HEK293 (cell line): ENCODE results near the gene KRTAP9-7.

Experiments
- CTCF ChIA-PET: fragments of 350-600 bp; formaldehyde crosslinking; extraction: SDS; loops from one replicate; lab custom pipeline; 2021; ENCODE audit warnings: antibody characterized with exemption; lab: Yijun Ruan, JAX
- POLR2A ChIA-PET: fragments of 300-600 bp; formaldehyde crosslinking; extraction: SDS; loops from one replicate; lab custom pipeline; 2020; ENCODE audit warnings: antibody characterized with exemption, inconsistent platforms; lab: Yijun Ruan, JAX
- H3K27ac ChIP-seq: fragments of 200-500 bp; sonication (Bioruptor generic); 2 replicates; pipeline ENCODE4 v1.5.1; 2014; ENCODE audit warnings: low read depth, low read length, control low read depth, inconsistent platforms; ENCODE audit errors: extremely low read depth
- H3K36me3 ChIP-seq, 2 experiments: fragments of 200-500 bp in 1 of 2; sonication (Bioruptor generic) in 1 of 2; 1 replicate in 1 of 2; 2 replicates in 1 of 2; pipeline ENCODE4 v1.5.1; 2014 to 2017; ENCODE audit warnings: inconsistent platforms in 2 of 2, low read length in 2 of 2; ENCODE audit not compliant: control insufficient read depth in 2 of 2, insufficient read depth in 1 of 2
- H3K4me1 ChIP-seq: fragments of 200-500 bp; sonication (Bioruptor generic); 2 replicates; pipeline ENCODE4 v1.5.1; 2014; ENCODE audit warnings: mild to moderate bottlenecking, low read length, inconsistent platforms; ENCODE audit not compliant: control insufficient read depth, insufficient read depth
- H3K4me3 ChIP-seq: 2 replicates; pipeline ENCODE4 v1.5.1; 2011; ENCODE audit warnings: low read depth, mild to moderate bottlenecking, control low read depth, low read length, moderate library complexity
- H3K9me3 ChIP-seq: fragments of 200-500 bp; sonication (Bioruptor generic); 2 replicates; pipeline ENCODE4 v1.5.1; 2014; ENCODE audit warnings: low read depth, low read length, inconsistent platforms; ENCODE audit not compliant: control insufficient read depth, insufficient read depth
- KLF7 ChIP-seq: fragments of 450-650 bp; formaldehyde crosslinking; IDR thresholded peaks from 2 replicates; pipeline ENCODE4 v1.5.1; 2016; ENCODE audit warnings: missing biosample characterization, missing genetic modification characterization, borderline replicate concordance
- ZBTB20 ChIP-seq: fragments of 450-650 bp; formaldehyde crosslinking; IDR thresholded peaks from 2 replicates; pipeline ENCODE4 v1.5.1; 2016; ENCODE audit warnings: missing biosample characterization, missing genetic modification characterization
- ZBTB21 ChIP-seq: fragments of 450-650 bp; formaldehyde crosslinking; IDR thresholded peaks from 2 replicates; pipeline ENCODE4 v1.5.1; 2017; ENCODE audit warnings: missing biosample characterization, missing genetic modification characterization
- ZBTB48 ChIP-seq: fragments of 450-650 bp; formaldehyde crosslinking; IDR thresholded peaks from 2 replicates; pipeline ENCODE4 v1.5.1; 2016; ENCODE audit warnings: missing biosample characterization, missing genetic modification characterization
- ZNF266 ChIP-seq: fragments of 450-650 bp; formaldehyde crosslinking; IDR thresholded peaks from 2 replicates; pipeline ENCODE4 v1.5.1; 2016; ENCODE audit warnings: missing biosample characterization, missing genetic modification characterization, low read depth
- ZNF37A ChIP-seq: fragments of 450-650 bp; IDR thresholded peaks from 2 replicates; pipeline ENCODE4 v1.5.1; 2018; ENCODE audit warnings: missing biosample characterization, missing genetic modification characterization
- ZNF530 ChIP-seq: fragments of 450-650 bp; formaldehyde crosslinking; IDR thresholded peaks from 2 replicates; pipeline ENCODE4 v1.5.1; 2016; ENCODE audit warnings: low read depth, missing biosample characterization, missing genetic modification characterization
- ZNF626 ChIP-seq: fragments of 450-650 bp; sonication (Bioruptor Pico); formaldehyde crosslinking; IDR thresholded peaks from 2 replicates; pipeline ENCODE4 v1.5.1; 2018; ENCODE audit warnings: missing biosample characterization, missing genetic modification characterization, inconsistent platforms
- ZNF629 ChIP-seq: fragments of 450-650 bp; formaldehyde crosslinking; IDR thresholded peaks from 2 replicates; pipeline ENCODE4 v1.5.1; 2017; ENCODE audit warnings: missing biosample characterization, missing genetic modification characterization
- ZNF654 ChIP-seq: fragments of 450-650 bp; formaldehyde crosslinking; IDR thresholded peaks from 2 replicates; pipeline ENCODE4 v1.5.1; 2016; ENCODE audit warnings: low read depth, missing biosample characterization, missing genetic modification characterization
- ZNF670 ChIP-seq: fragments of 450-650 bp; formaldehyde crosslinking; IDR thresholded peaks from 2 replicates; pipeline ENCODE4 v1.5.1; 2016; ENCODE audit warnings: missing biosample characterization, missing genetic modification characterization, low read depth
- ZSCAN16 ChIP-seq: fragments of 450-650 bp; formaldehyde crosslinking; IDR thresholded peaks from 2 replicates; pipeline ENCODE4 v1.5.1; 2016; ENCODE audit warnings: missing biosample characterization, missing genetic modification characterization
- ZSCAN30 ChIP-seq: fragments of 450-650 bp; IDR thresholded peaks from 2 replicates; pipeline ENCODE4 v1.5.1; 2018; ENCODE audit warnings: missing biosample characterization, mild to moderate bottlenecking, missing genetic modification characterization, moderate library complexity
- ZXDB ChIP-seq: fragments of 450-650 bp; formaldehyde crosslinking; IDR thresholded peaks from 2 replicates; pipeline ENCODE4 v1.5.1; 2016; ENCODE audit warnings: missing biosample characterization, missing genetic modification characterization
- TF ChIP-seq, protein P1 (sequence below): fragments of 450-650 bp; formaldehyde crosslinking; IDR thresholded peaks from 2 replicates; pipeline ENCODE4 v1.5.1; 2016; ENCODE audit warnings: missing biosample characterization, missing genetic modification characterization
- TF ChIP-seq, protein P2 (sequence below): fragments of 450-650 bp; formaldehyde crosslinking; IDR thresholded peaks from 2 replicates; pipeline ENCODE4 v1.5.1; 2017; ENCODE audit warnings: missing biosample characterization, missing genetic modification characterization
- TF ChIP-seq, protein P3 (sequence below): fragments of 450-650 bp; formaldehyde crosslinking; IDR thresholded peaks from 2 replicates; pipeline ENCODE4; 2016; ENCODE audit warnings: missing biosample characterization, missing genetic modification characterization
- TF ChIP-seq, protein P4 (sequence below): fragments of 450-650 bp; formaldehyde crosslinking; IDR thresholded peaks from 2 replicates; pipeline ENCODE4 v1.5.1; 2016; ENCODE audit warnings: missing biosample characterization, missing genetic modification characterization

The KRTAP9-7 gene

DNA sequence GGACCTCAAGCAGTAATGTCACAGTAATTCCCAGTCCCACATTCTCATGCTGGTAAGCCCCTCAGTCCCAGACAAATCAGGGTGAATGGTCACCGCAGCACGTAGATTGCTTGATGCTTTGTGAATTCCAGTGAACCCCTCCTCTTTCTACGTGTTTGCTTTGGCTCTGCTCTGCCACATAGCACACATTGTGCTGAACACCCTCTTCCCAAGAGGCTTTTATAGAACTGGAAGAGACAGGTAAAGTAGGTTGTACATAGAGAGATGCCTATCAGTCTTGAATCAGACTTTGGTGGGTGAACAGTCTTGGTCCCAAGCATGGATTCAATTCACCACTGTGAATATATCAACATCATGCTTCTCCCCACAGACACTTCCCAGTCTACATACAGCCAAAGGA is 10.9 kb upstream of the KRTAP9-7 start (continued):
- no peak for TF ChIP-seq ZNF654
- no peak for TF ChIP-seq KLF7
- TF ChIP-seq, protein P1, sequence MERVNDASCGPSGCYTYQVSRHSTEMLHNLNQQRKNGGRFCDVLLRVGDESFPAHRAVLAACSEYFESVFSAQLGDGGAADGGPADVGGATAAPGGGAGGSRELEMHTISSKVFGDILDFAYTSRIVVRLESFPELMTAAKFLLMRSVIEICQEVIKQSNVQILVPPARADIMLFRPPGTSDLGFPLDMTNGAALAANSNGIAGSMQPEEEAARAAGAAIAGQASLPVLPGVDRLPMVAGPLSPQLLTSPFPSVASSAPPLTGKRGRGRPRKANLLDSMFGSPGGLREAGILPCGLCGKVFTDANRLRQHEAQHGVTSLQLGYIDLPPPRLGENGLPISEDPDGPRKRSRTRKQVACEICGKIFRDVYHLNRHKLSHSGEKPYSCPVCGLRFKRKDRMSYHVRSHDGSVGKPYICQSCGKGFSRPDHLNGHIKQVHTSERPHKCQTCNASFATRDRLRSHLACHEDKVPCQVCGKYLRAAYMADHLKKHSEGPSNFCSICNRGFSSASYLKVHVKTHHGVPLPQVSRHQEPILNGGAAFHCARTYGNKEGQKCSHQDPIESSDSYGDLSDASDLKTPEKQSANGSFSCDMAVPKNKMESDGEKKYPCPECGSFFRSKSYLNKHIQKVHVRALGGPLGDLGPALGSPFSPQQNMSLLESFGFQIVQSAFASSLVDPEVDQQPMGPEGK (tag by site-specific recombination): no peak

DNA sequence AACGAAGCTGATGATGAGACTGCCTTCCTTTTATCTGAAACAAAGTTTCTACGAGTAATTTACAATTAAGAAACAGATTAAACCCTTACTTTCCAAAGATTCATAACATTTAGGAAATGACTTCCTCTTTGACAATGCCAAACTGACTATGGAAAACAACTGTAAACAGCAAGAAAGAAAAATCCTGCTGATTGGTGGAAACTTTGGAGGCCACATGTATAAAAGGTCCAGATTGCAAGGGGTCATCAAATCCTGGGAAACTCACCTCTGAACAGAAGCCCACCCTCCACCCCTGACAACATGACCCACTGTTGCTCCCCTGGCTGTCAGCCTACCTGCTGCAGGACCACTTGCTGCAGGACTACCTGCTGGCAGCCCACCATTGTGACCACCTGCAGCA is 10.4 kb upstream of the KRTAP9-7 start, which contains the start of gene KRTAP9-6:
KRTAP9-6 (plus strand) TSS at position 301 of the 400 bp plus-strand sequence; CDS start at position 301, 0 bp downstream.
- ChIA-PET POLR2A (no interaction called here), CTCF (no interaction called here)
- TF ChIP-seq ZNF629 (tag by site-specific recombination) (no peak), ZSCAN30 (tag by site-specific recombination) (no peak)
- TF ChIP-seq, all 188 proteins: peak for 0
- Histone ChIP-seq H3K27ac (no peak within 1 kb of the TSS), H3K4me1 (no peaks in the 10 kb centered on the region), H3K36me3 (no peaks in the 10 kb centered on the region), H3K4me3 (no peak within 1 kb of the TSS), H3K9me3 (no peaks in the 10 kb centered on the region)

DNA sequence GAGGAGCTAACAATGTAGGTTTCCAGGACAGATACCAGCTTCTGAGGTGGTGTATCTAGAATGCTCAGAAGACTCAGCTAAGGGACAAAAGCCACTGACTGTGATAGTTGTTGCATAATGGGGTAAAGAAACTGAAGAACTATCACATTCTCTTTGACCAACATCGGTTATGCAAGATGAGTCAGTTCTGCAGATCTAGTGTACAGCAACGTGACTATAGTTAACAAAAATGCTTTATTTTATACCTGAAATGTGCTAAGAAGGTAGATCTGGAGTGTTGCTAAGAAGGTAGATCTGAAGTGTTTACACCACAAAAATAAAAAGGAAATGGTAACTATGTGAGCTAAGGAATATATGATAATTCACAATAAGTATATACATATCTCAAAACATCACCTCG is 7.8 kb upstream of the KRTAP9-7 start:
- Histone ChIP-seq H3K4me3 (no peak overlapping the region), H3K36me3 (no peaks in the 10 kb centered on the region)
- POLR2A ChIA-PET: no interaction called here
- TF ChIP-seq ZNF37A (no peak), ZBTB48 (no peak), ZNF670 (tag by site-specific recombination) (no peak), ZBTB20 (tag by site-specific recombination) (no peak), ZNF530 (tag by site-specific recombination) (no peak), ZBTB21 (tag by site-specific recombination) (no peak), ZXDB (tag by site-specific recombination) (no peak), ZSCAN16 (tag by site-specific recombination) (no peak), ZNF626 (no peak), ZNF654 (no peak), ZNF266 (tag by site-specific recombination) (no peak)
- TF ChIP-seq, protein P2, sequence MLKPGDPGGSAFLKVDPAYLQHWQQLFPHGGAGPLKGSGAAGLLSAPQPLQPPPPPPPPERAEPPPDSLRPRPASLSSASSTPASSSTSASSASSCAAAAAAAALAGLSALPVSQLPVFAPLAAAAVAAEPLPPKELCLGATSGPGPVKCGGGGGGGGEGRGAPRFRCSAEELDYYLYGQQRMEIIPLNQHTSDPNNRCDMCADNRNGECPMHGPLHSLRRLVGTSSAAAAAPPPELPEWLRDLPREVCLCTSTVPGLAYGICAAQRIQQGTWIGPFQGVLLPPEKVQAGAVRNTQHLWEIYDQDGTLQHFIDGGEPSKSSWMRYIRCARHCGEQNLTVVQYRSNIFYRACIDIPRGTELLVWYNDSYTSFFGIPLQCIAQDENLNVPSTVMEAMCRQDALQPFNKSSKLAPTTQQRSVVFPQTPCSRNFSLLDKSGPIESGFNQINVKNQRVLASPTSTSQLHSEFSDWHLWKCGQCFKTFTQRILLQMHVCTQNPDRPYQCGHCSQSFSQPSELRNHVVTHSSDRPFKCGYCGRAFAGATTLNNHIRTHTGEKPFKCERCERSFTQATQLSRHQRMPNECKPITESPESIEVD: no peak
- TF ChIP-seq, protein P3, sequence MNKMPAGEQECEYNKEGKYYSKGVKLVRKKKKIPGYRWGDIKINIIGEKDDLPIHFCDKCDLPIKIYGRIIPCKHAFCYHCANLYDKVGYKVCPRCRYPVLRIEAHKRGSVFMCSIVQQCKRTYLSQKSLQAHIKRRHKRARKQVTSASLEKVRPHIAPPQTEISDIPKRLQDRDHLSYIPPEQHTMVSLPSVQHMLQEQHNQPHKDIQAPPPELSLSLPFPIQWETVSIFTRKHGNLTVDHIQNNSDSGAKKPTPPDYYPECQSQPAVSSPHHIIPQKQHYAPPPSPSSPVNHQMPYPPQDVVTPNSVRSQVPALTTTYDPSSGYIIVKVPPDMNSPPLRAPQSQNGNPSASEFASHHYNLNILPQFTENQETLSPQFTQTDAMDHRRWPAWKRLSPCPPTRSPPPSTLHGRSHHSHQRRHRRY (tag by site-specific recombination): no peak
- TF ChIP-seq, protein P4, sequence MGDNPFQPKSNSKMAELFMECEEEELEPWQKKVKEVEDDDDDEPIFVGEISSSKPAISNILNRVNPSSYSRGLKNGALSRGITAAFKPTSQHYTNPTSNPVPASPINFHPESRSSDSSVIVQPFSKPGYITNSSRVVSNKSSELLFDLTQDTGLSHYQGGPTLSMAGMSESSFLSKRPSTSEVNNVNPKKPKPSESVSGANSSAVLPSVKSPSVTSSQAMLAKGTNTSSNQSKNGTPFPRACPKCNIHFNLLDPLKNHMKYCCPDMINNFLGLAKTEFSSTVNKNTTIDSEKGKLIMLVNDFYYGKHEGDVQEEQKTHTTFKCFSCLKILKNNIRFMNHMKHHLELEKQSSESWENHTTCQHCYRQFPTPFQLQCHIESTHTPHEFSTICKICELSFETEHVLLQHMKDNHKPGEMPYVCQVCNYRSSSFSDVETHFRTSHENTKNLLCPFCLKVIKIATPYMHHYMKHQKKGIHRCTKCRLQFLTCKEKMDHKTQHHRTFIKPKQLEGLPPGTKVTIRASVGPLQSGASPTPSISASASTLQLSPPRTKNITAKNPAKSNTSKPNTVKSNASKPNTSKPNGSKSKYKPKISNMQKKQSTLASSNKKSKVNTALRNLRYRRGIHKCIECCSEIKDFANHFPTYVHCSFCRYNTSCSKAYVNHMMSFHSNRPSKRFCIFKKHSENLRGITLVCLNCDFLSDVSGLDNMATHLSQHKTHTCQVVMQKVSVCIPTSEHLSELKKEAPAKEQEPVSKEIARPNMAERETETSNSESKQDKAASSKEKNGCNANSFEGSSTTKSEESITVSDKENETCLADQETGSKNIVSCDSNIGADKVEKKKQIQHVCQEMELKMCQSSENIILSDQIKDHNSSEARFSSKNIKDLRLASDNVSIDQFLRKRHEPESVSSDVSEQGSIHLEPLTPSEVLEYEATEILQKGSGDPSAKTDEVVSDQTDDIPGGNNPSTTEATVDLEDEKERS (tag by site-specific recombination): no peak
- TF ChIP-seq, all 188 proteins: peak for 0
- no peaks in the 10 kb centered on the region for H3K9me3 ChIP-seq
- no peaks in the 10 kb centered on the region for H3K4me1 ChIP-seq
- H3K27ac ChIP-seq: no peak overlapping the region
- CTCF ChIA-PET: interaction anchor here (0.6 to 0.8 kb wide), 2 partner anchors 9 to 305 kb away, joined by 3 read pairs; no protein-coding TSS in a partner anchor
